HCT116 (cell line): Measurements from ENCODE around the gene ARNT2.

Experiments
- CTCF ChIP-seq, 3 experiments: fragments of 200-600 bp in 1 of 3; sonication (generic) in 1 of 3; IDR thresholded peaks in 2 of 3; conservative IDR thresholded peaks in 1 of 3; 2 replicates each; pipeline ENCODE4 v1.5.1; 2012 to 2017; ENCODE audit warnings: low read depth in 2 of 3, low read length in 2 of 3, antibody characterized with exemption in 1 of 3, borderline replicate concordance in 1 of 3, control low read depth in 1 of 3, mild to moderate bottlenecking in 1 of 3, mixed read lengths in 1 of 3, mixed run types in 1 of 3, moderate library complexity in 1 of 3; ENCODE audit not compliant: insufficient read depth in 1 of 3
- EZH2 ChIP-seq: fragments of 200-600 bp; sonication (generic); IDR thresholded peaks from 2 replicates; pipeline ENCODE4 v1.6.1; 2017; ENCODE audit warnings: antibody characterized with exemption, mixed run types
- MAX ChIP-seq: IDR thresholded peaks from 2 replicates; pipeline ENCODE4 v1.6.1; 2012
- POLR2A ChIP-seq: IDR thresholded peaks from 2 replicates; pipeline ENCODE4 v1.7.0; 2011; ENCODE audit warnings: borderline replicate concordance; ENCODE audit not compliant: insufficient read depth, insufficient read length; ENCODE audit errors: extremely low read depth
- SIN3A ChIP-seq: IDR thresholded peaks from 2 replicates; pipeline ENCODE4 v1.6.1; 2012; ENCODE audit warnings: low read depth
- TCF7L2 ChIP-seq: IDR thresholded peaks from 2 replicates; pipeline ENCODE4 v1.7.0; 2011; ENCODE audit warnings: borderline replicate concordance, inconsistent platforms; ENCODE audit not compliant: insufficient read depth, insufficient read length; ENCODE audit errors: extremely low read depth

- no peak for TF ChIP-seq CTCF (IDR thresholded peaks at IDR 0.05 in 2 of 3, conservative IDR thresholded peaks at IDR 0.05 in 1 of 3; ENCODE audit: borderline replicate concordance in 1 of 3, insufficient read depth in 1 of 3, low read depth in 2 of 3, low read length in 2 of 3)
- TF ChIP-seq MAX = no peak
- no peak for TF ChIP-seq EZH2
- TF ChIP-seq TCF7L2 = no peak
- TF ChIP-seq SIN3A = no peak
- no peak for TF ChIP-seq POLR2A
Measured at GRCh38 chr15:80404761-80405553, 775 bp downstream of the ARNT2 start.
